ENCODE measurements around the gene ALG12.

Gene ALG12

GRCh38 chr22:49960159-49961004, 42.1 kb upstream of the ALG12 start, which contains the start of gene PIM3:
PIM3 (plus strand) TSS chr22:49960772; CDS start chr22:49960948, 176 bp downstream.
- H3K4me1 Mint-ChIP-seq (ENCODE audit: low read depth), result peaks cover 29% of the 10 kb centered on the region
- peak within 1 kb of the TSS; percentile 93 for H3K27ac Mint-ChIP-seq
- no peaks in the 10 kb centered on the region for H3K9me3 Mint-ChIP-seq
- H3K36me3 Mint-ChIP-seq (ENCODE audit: low read depth), result peaks cover 28% of the 10 kb centered on the region
- H3K27me3 Mint-ChIP-seq, result no peaks in the 10 kb centered on the region
- H3K4me3 Mint-ChIP-seq, result peak within 1 kb of the TSS; percentile 93

- Mint-ChIP-seq H3K9me3 (no peaks in the 10 kb centered on the region), H3K27ac (peak overlapping the region; percentile 93), H3K36me3 (ENCODE audit: low read depth) (peaks cover 28% of the 10 kb centered on the region), H3K4me3 (peak overlapping the region; percentile 87), H3K27me3 (no peaks in the 10 kb centered on the region), H3K4me1 (ENCODE audit: low read depth) (peaks cover 24% of the 10 kb centered on the region)
Observed at GRCh38 chr22:49959782-49960158, 41.5 kb upstream of the ALG12 start.

- peaks cover 18% of the 10 kb centered on the region for H3K4me1 Mint-ChIP-seq (ENCODE audit: low read depth)
- H3K9me3 Mint-ChIP-seq, result no peaks in the 10 kb centered on the region
- H3K4me3 Mint-ChIP-seq, result peak overlapping the region; percentile 87
- H3K27me3 Mint-ChIP-seq, result no peaks in the 10 kb centered on the region
- H3K27ac Mint-ChIP-seq, result peak overlapping the region; percentile 93
- peaks cover 24% of the 10 kb centered on the region for H3K36me3 Mint-ChIP-seq (ENCODE audit: low read depth)
Observed at GRCh38 chr22:49958931-49959781, 40.9 kb upstream of the ALG12 start.

- Mint-ChIP-seq H3K9me3 (no peaks in the 10 kb centered on the region), H3K4me3 (peak overlapping the region; percentile 87), H3K27me3 (no peaks in the 10 kb centered on the region), H3K27ac (peak overlapping the region; percentile 93), H3K4me1 (ENCODE audit: low read depth) (peaks cover 11% of the 10 kb centered on the region), H3K36me3 (ENCODE audit: low read depth) (peaks cover 17% of the 10 kb centered on the region)
Observed at GRCh38 chr22:49958366-49958921, 40.2 kb upstream of the ALG12 start.

- Mint-ChIP-seq H3K4me3 (no peak overlapping the region), H3K36me3 (ENCODE audit: low read depth) (peaks cover 12% of the 10 kb centered on the region), H3K27ac (peak overlapping the region; percentile 11), H3K4me1 (ENCODE audit: low read depth) (peaks cover 10% of the 10 kb centered on the region), H3K27me3 (no peaks in the 10 kb centered on the region), H3K9me3 (no peaks in the 10 kb centered on the region)
Observed at GRCh38 chr22:49957826-49958365, 39.7 kb upstream of the ALG12 start.

- peaks cover 6% of the 10 kb centered on the region for H3K36me3 Mint-ChIP-seq (ENCODE audit: low read depth)
- H3K27me3 Mint-ChIP-seq, result no peaks in the 10 kb centered on the region
- peaks cover 10% of the 10 kb centered on the region for H3K4me1 Mint-ChIP-seq (ENCODE audit: low read depth)
- no peaks in the 10 kb centered on the region for H3K9me3 Mint-ChIP-seq
- H3K27ac Mint-ChIP-seq, result no peak overlapping the region
- H3K4me3 Mint-ChIP-seq, result no peak overlapping the region
Observed at GRCh38 chr22:49956914-49957825, 38.9 kb upstream of the ALG12 start.

GRCh38 chr22:49956418-49956770, 38.2 kb upstream of the ALG12 start:
- Mint-ChIP-seq H3K4me3 (no peak overlapping the region), H3K27me3 (no peaks in the 10 kb centered on the region), H3K9me3 (no peaks in the 10 kb centered on the region), H3K27ac (no peak overlapping the region), H3K4me1 (ENCODE audit: low read depth) (peaks cover 10% of the 10 kb centered on the region), H3K36me3 (ENCODE audit: low read depth) (peaks cover under 1% of the 10 kb centered on the region)

GRCh38 chr22:49955581-49956417, 37.6 kb upstream of the ALG12 start:
- Mint-ChIP-seq H3K4me1 (ENCODE audit: low read depth) (peaks cover 10% of the 10 kb centered on the region), H3K4me3 (no peak overlapping the region), H3K27ac (no peak overlapping the region), H3K27me3 (no peaks in the 10 kb centered on the region), H3K36me3 (ENCODE audit: low read depth) (no peaks in the 10 kb centered on the region), H3K9me3 (no peaks in the 10 kb centered on the region)

GRCh38 chr22:49954991-49955580, 36.8 kb upstream of the ALG12 start:
- Mint-ChIP-seq H3K27ac (no peak overlapping the region), H3K4me1 (ENCODE audit: low read depth) (peaks cover 10% of the 10 kb centered on the region), H3K4me3 (no peak overlapping the region), H3K9me3 (no peaks in the 10 kb centered on the region), H3K27me3 (no peaks in the 10 kb centered on the region), H3K36me3 (ENCODE audit: low read depth) (no peaks in the 10 kb centered on the region)

- Mint-ChIP-seq H3K4me3 (no peak overlapping the region), H3K9me3 (no peaks in the 10 kb centered on the region), H3K4me1 (ENCODE audit: low read depth) (peaks cover 6% of the 10 kb centered on the region), H3K27me3 (no peaks in the 10 kb centered on the region), H3K27ac (no peak overlapping the region), H3K36me3 (ENCODE audit: low read depth) (no peaks in the 10 kb centered on the region)
Observed at GRCh38 chr22:49954354-49954753, 36.1 kb upstream of the ALG12 start.

GRCh38 chr22:49953680-49954344, 35.6 kb upstream of the ALG12 start:
- Mint-ChIP-seq H3K27ac (no peak overlapping the region), H3K9me3 (no peaks in the 10 kb centered on the region), H3K4me3 (no peak overlapping the region), H3K36me3 (ENCODE audit: low read depth) (no peaks in the 10 kb centered on the region), H3K27me3 (no peaks in the 10 kb centered on the region), H3K4me1 (ENCODE audit: low read depth) (peaks cover under 1% of the 10 kb centered on the region)

- H3K9me3 Mint-ChIP-seq, result no peaks in the 10 kb centered on the region
- no peak overlapping the region for H3K27ac Mint-ChIP-seq
- H3K36me3 Mint-ChIP-seq (ENCODE audit: low read depth), result no peaks in the 10 kb centered on the region
- H3K4me1 Mint-ChIP-seq (ENCODE audit: low read depth), result no peaks in the 10 kb centered on the region
- H3K27me3 Mint-ChIP-seq, result no peaks in the 10 kb centered on the region
- H3K4me3 Mint-ChIP-seq, result no peak overlapping the region
Observed at GRCh38 chr22:49953027-49953679, 34.9 kb upstream of the ALG12 start.

Data from stimulated activated naive CD8-positive, alpha-beta T cell treated with anti-CD3 and anti-CD28 coated beads, Interleukin-15, Interleukin-2, amounts not matched to agents 100 ng/mL and 50 ng/mL, for 24 hours (primary cell).